Immature natural killer cell (primary cell): ENCODE measurements around the gene KLHL28. TPM values are rescaled to one million over a fixed set of nuclear protein-coding genes. Genes with fewer than 3 reads are reported as not detected.

Experiments
- DNase-seq, 3 donors: peaks; one replicate each; pipeline ENCODE4 v3.0.0; 2022; ENCODE audit warnings: mixed read lengths in 1 of 3
- H3K27ac Mint-ChIP-seq, 6 donors: one replicate each; pipeline ENCODE4 v1.8.0; 2020; ENCODE audit warnings: mixed read lengths in 6 of 6, mild to moderate bottlenecking in 5 of 6, inconsistent platforms in 4 of 6, moderate library complexity in 3 of 6
- H3K27me3 Mint-ChIP-seq, 3 donors: one replicate each; pipeline ENCODE4 v1.8.0; 2020 to 2021; ENCODE audit warnings: low read depth in 3 of 3, mild to moderate bottlenecking in 3 of 3, mixed read lengths in 3 of 3, moderate library complexity in 3 of 3, inconsistent platforms in 1 of 3
- H3K36me3 Mint-ChIP-seq, 3 donors: one replicate each; pipeline ENCODE4 v1.8.0; 2020; ENCODE audit warnings: mixed read lengths in 3 of 3, inconsistent platforms in 2 of 3, mild to moderate bottlenecking in 2 of 3
- H3K4me1 Mint-ChIP-seq, 2 donors: one replicate each; pipeline ENCODE4 v1.8.0; 2020; ENCODE audit warnings: inconsistent platforms in 2 of 2, mild to moderate bottlenecking in 2 of 2, mixed read lengths in 2 of 2, moderate library complexity in 1 of 2
- H3K4me3 Mint-ChIP-seq, 5 donors: one replicate each; pipeline ENCODE4 v1.8.0; 2020; ENCODE audit warnings: mild to moderate bottlenecking in 5 of 5, mixed read lengths in 5 of 5, inconsistent platforms in 3 of 5, moderate library complexity in 3 of 5
- H3K9me3 Mint-ChIP-seq, 6 donors: one replicate each; pipeline ENCODE4 v1.8.0; 2020; ENCODE audit warnings: mild to moderate bottlenecking in 6 of 6, mixed read lengths in 6 of 6, inconsistent platforms in 4 of 6, moderate library complexity in 3 of 6
- polyA plus RNA-seq, 3 donors: library from polyadenylated mRNA; unstranded; fragments of 300-500 nt; fragmentation: Illumina TruSeq; gene quantifications; one replicate each; pipeline ENCODE4 v1.2.3, GENCODE V29; 2021

Gene KLHL28
- polyA plus RNA-seq, 3 donors from 2014 or later = 32.1 to 79.9 (median 36.3) TPM

GRCh38 chr14:44951051-44951450, 10.7 kb downstream of the KLHL28 start:
- Mint-ChIP-seq H3K36me3 (peaks cover 6 to 19% (median 9%) of the 10 kb centered on the region in 3 donors), H3K9me3 (peaks cover 0 to 2% (median 0%) of the 10 kb centered on the region in 6 donors), H3K4me1 (peaks cover 42 to 87% of the 10 kb centered on the region in 2 donors), H3K27ac (peak overlapping the region in 2 of 6 donors; percentile 22 to 51), H3K27me3 (no peaks in the 10 kb centered on the region), H3K4me3 (no peak overlapping the region)
- DNase-seq = no peak

- peaks cover 0 to 2% (median 2%) of the 10 kb centered on the region in 3 donors for H3K27me3 Mint-ChIP-seq
- H3K27ac Mint-ChIP-seq = peak overlapping the region in 1 of 6 donors; percentile 3
- no peak for DNase-seq
- peaks cover 0 to 2% (median 0%) of the 10 kb centered on the region in 6 donors for H3K9me3 Mint-ChIP-seq
- peaks cover 33 to 52% (median 45%) of the 10 kb centered on the region in 3 donors for H3K36me3 Mint-ChIP-seq
- peaks cover 23 to 76% of the 10 kb centered on the region in 2 donors for H3K4me1 Mint-ChIP-seq
- H3K4me3 Mint-ChIP-seq = no peak overlapping the region
Observed at GRCh38 chr14:44945264-44945663, 16.5 kb downstream of the KLHL28 start.

GRCh38 chr14:44944107-44944506, 17.6 kb downstream of the KLHL28 start:
- H3K4me1 Mint-ChIP-seq = peaks cover 24 to 76% of the 10 kb centered on the region in 2 donors
- peaks cover 0 to 2% (median 2%) of the 10 kb centered on the region in 3 donors for H3K27me3 Mint-ChIP-seq
- no peak overlapping the region for H3K4me3 Mint-ChIP-seq
- no peak for DNase-seq
- peaks cover 36 to 61% (median 54%) of the 10 kb centered on the region in 3 donors for H3K36me3 Mint-ChIP-seq
- H3K27ac Mint-ChIP-seq = no peak overlapping the region
- peaks cover 0 to 2% (median 0%) of the 10 kb centered on the region in 6 donors for H3K9me3 Mint-ChIP-seq

DNA sequence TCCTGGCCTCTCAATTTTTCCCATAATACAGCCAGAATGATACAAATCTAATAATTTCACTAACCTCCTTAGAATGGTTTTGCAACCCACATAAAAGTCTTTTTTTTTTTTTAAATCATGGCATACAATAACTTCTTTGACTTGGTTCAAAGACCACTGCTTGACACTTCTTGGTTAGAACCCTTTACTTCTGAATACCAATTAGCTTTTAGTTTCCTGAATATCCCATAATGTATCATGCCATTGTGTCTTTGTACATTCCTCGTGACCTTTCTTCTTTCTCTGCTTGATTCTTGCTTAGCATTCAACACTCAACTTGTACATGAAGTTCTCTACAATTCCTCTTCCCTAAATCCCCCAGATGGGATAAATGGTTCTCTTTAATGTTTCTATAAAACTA, 19.3 kb downstream of the KLHL28 start:
- no peak for DNase-seq
- peaks cover 40 to 68% (median 65%) of the 10 kb centered on the region in 3 donors for H3K36me3 Mint-ChIP-seq
- peaks cover 0 to 2% (median 0%) of the 10 kb centered on the region in 6 donors for H3K9me3 Mint-ChIP-seq
- H3K27me3 Mint-ChIP-seq = peaks cover 0 to 2% (median 2%) of the 10 kb centered on the region in 3 donors
- H3K4me3 Mint-ChIP-seq = no peak overlapping the region
- H3K4me1 Mint-ChIP-seq = peaks cover 29 to 67% of the 10 kb centered on the region in 2 donors
- peak overlapping the region in 2 of 6 donors; percentile 3 to 41 for H3K27ac Mint-ChIP-seq

- Mint-ChIP-seq H3K27me3 (peaks cover under 1 to 2% (median 2%) of the 10 kb centered on the region in 3 donors), H3K36me3 (peaks cover 35 to 63% (median 61%) of the 10 kb centered on the region in 3 donors), H3K27ac (peak overlapping the region in 1 of 6 donors; percentile 6), H3K9me3 (no peaks in the 10 kb centered on the region), H3K4me1 (peaks cover 26 to 65% of the 10 kb centered on the region in 2 donors), H3K4me3 (no peak overlapping the region)
- no peak for DNase-seq
Observed at GRCh38 chr14:44941591-44941990, 20.2 kb downstream of the KLHL28 start.

DNA sequence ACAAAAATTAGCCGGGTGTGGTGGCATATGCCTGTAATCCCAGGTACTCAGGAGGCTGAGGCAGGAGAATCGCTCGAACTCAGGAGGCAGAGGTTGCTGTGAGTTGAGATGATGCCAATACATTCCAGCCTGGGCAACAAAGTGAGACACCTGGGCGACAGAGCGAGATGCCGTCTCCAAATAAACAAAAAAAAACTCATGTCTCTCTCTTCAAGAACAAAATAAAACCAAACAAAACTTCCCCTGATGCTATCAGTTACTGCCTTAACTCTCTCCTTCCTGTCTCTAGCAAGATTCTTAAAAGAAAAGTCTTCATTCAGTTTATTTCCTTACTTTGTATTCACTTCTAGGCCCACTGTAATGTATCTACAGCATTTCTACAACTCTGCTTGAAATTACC, 20.8 kb downstream of the KLHL28 start:
- Mint-ChIP-seq H3K4me1 (peaks cover 33 to 70% of the 10 kb centered on the region in 2 donors), H3K27ac (peak overlapping the region in 3 of 6 donors; percentile 10 to 34 (median 26)), H3K9me3 (no peaks in the 10 kb centered on the region), H3K4me3 (no peak overlapping the region), H3K27me3 (peaks cover 2% of the 10 kb centered on the region in 3 donors), H3K36me3 (peaks cover 42 to 69% (median 67%) of the 10 kb centered on the region in 3 donors)
- no peak for DNase-seq

DNA sequence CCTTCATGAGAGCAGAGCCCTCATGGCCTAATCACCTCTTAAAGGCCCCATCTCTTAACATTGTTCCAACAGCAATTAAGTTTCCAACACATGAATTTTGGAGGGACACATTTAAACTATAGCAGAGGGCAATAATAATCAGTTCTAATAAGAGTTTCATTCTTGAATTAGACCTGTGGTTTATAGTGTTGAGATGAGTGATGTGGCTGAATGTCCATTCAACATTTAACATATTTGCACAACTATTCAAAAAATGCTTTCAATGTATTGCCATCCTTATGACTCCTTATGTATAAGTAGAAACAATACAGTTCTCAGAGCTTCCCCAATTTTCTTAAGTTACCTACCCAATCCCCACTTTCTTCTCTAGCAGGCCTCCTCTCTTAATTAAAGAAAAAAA, 21.5 kb downstream of the KLHL28 start:
- H3K36me3 Mint-ChIP-seq = peaks cover 43 to 64% (median 63%) of the 10 kb centered on the region in 3 donors
- H3K27me3 Mint-ChIP-seq = peaks cover 2% of the 10 kb centered on the region in 3 donors
- H3K27ac Mint-ChIP-seq = peak overlapping the region in 1 of 6 donors; percentile 54
- peaks cover 34 to 68% of the 10 kb centered on the region in 2 donors for H3K4me1 Mint-ChIP-seq
- no peaks in the 10 kb centered on the region for H3K9me3 Mint-ChIP-seq
- H3K4me3 Mint-ChIP-seq = no peak overlapping the region
- no peak for DNase-seq

- H3K4me1 Mint-ChIP-seq = peaks cover 37 to 60% of the 10 kb centered on the region in 2 donors
- H3K36me3 Mint-ChIP-seq = peaks cover 33 to 51% (median 49%) of the 10 kb centered on the region in 3 donors
- H3K4me3 Mint-ChIP-seq = no peak overlapping the region
- H3K27me3 Mint-ChIP-seq = peaks cover 0 to 2% (median 2%) of the 10 kb centered on the region in 3 donors
- H3K27ac Mint-ChIP-seq = no peak overlapping the region
- no peaks in the 10 kb centered on the region for H3K9me3 Mint-ChIP-seq
- DNase-seq = no peak
Observed at GRCh38 chr14:44937547-44937946, 24.2 kb downstream of the KLHL28 start.

GRCh38 chr14:44935155-44935554, 26.6 kb downstream of the KLHL28 start:
- Mint-ChIP-seq H3K9me3 (no peaks in the 10 kb centered on the region), H3K27ac (peak overlapping the region in 3 of 6 donors; percentile 4 to 59 (median 42)), H3K4me3 (no peak overlapping the region), H3K36me3 (peaks cover 16 to 39% (median 28%) of the 10 kb centered on the region in 3 donors), H3K4me1 (peaks cover 35 to 60% of the 10 kb centered on the region in 2 donors), H3K27me3 (peaks cover 0 to 2% (median 0%) of the 10 kb centered on the region in 3 donors)
- no peak for DNase-seq

GRCh38 chr14:44928793-44929192, 33.0 kb downstream of the KLHL28 start:
- H3K9me3 Mint-ChIP-seq = no peaks in the 10 kb centered on the region
- H3K27ac Mint-ChIP-seq = peak overlapping the region in 5 of 6 donors; percentile 33 to 81 (median 60)
- H3K27me3 Mint-ChIP-seq = no peaks in the 10 kb centered on the region
- peaks cover 12 to 53% of the 10 kb centered on the region in 2 donors for H3K4me1 Mint-ChIP-seq
- peaks cover 0 to 8% (median 0%) of the 10 kb centered on the region in 3 donors for H3K36me3 Mint-ChIP-seq
- DNase-seq = peak in 2 of 3 donors; percentile 14 to 16
- peak overlapping the region; percentile 29 to 74 (median 46) for H3K4me3 Mint-ChIP-seq

DNA sequence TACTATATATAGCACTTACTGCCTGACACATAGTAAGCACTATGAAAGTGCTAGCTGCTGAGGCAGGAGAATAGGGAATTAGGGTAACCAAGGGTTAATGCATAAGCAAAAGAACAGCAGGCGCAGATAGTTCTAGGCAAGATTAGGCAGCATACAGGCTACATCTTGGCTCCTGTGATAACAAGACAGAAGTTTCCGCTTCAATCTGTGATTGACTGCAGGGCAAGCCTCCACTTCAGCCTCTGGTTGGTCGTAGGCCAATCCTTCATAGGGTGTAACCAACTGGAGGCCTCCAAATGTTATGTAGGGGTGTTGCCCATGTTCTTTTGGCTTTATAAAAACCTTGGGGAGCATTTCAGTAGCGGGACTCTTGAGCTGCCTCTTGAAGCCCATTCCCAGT, 46.9 kb downstream of the KLHL28 start:
- no peak overlapping the region for H3K27ac Mint-ChIP-seq
- H3K4me3 Mint-ChIP-seq = no peak overlapping the region
- H3K4me1 Mint-ChIP-seq = peaks cover 6 to 7% of the 10 kb centered on the region in 2 donors
- peaks cover 0 to 5% (median 1%) of the 10 kb centered on the region in 3 donors for H3K36me3 Mint-ChIP-seq
- H3K9me3 Mint-ChIP-seq = peaks cover 0 to 14% (median 4%) of the 10 kb centered on the region in 6 donors
- peaks cover 17 to 18% (median 17%) of the 10 kb centered on the region in 3 donors for H3K27me3 Mint-ChIP-seq
- no peak for DNase-seq

DNA sequence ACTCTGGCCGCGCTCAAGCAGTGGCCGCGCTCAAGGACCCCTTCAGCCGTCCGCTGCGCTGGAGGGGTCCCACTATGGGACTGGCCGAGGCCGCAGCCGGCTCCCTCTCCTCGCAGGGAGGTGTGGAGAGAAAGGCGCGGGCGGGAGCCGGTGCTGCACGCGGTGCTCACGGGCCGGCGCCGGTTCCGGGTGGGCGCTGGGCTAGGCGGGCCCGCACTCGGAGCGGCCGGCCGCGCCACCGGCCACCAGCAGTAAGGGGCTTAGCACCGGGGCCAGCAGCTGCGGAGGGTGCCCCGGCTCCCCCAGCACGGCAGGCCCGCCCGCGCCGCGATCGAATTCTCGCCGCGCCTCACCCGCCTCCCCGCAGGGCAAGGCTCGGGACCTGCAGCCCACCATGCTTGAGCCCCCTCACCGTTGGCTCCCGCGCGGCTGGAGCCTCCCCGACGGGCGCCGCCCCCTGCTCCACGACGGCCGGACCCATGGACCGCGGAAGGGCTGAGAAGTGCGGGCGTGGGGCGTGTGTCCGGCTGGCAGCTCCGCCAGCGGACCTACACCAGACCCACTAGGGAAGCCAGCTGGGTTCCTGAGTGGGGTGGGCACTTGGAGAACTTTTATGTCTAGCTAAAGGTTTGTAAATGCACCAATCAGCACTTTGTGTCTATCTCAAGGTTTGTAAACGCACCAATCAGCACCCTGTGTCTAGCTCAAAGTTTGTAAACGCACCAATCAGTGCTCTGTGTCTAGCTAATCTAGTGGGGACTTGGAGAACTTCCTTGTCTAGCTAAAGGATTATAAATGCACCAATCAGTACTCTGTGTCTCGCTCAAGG, 49.5 kb downstream of the KLHL28 start:
- Mint-ChIP-seq H3K9me3 (peaks cover 0 to 14% (median 5%) of the 10 kb centered on the region in 6 donors), H3K27ac (no peak overlapping the region), H3K36me3 (peaks cover 0 to 5% (median 4%) of the 10 kb centered on the region in 3 donors), H3K4me1 (peaks cover 6 to 7% of the 10 kb centered on the region in 2 donors), H3K27me3 (peaks cover 20 to 22% (median 20%) of the 10 kb centered on the region in 3 donors), H3K4me3 (peak overlapping the region; percentile 38 to 60 (median 45))
- DNase-seq = no peak

DNA sequence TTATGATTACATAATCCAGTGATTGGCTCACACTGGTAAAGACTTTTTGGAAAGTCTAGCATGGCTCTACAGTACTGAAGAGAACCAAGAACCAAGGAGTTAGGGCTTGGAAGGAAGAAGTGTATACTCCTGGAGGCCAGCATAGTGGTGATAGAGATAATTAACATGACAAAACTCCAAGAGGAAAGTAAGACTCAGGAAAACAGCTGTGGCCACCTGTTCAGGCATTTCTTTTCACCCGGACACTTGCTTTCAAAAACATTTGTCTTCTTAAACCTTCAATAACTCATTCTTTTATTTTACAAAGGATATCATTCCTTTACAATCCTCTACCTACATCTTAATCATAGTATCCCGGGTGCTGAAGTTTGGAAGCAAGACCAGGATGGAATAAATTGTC, 50.9 kb downstream of the KLHL28 start:
- Mint-ChIP-seq H3K9me3 (peaks cover 0 to 14% (median 5%) of the 10 kb centered on the region in 6 donors), H3K36me3 (peaks cover 0 to 5% (median 4%) of the 10 kb centered on the region in 3 donors), H3K27ac (no peak overlapping the region), H3K4me3 (no peak overlapping the region), H3K4me1 (peaks cover 6 to 7% of the 10 kb centered on the region in 2 donors), H3K27me3 (peaks cover 20 to 22% (median 20%) of the 10 kb centered on the region in 3 donors)
- no peak for DNase-seq

GRCh38 chr14:44901696-44902095, 60.1 kb downstream of the KLHL28 start:
- Mint-ChIP-seq H3K27ac (no peak overlapping the region), H3K36me3 (peaks cover 0 to 17% (median 3%) of the 10 kb centered on the region in 3 donors), H3K4me1 (peaks cover 16 to 20% of the 10 kb centered on the region in 2 donors), H3K9me3 (no peaks in the 10 kb centered on the region), H3K4me3 (no peak overlapping the region), H3K27me3 (peaks cover 2 to 9% (median 9%) of the 10 kb centered on the region in 3 donors)
- DNase-seq = no peak
